HG03103 (cell line): ENCODE results near the gene PNMA6E.

ENCODE experiments used
- ATAC-seq: cut with Tn5 transposase; IDR thresholded peaks from one replicate; pipeline ENCODE4 v1.9.1; 2021; ENCODE audit warnings: low read depth; ENCODE audit not compliant: unreplicated experiment

PNMA6E gene

DNA sequence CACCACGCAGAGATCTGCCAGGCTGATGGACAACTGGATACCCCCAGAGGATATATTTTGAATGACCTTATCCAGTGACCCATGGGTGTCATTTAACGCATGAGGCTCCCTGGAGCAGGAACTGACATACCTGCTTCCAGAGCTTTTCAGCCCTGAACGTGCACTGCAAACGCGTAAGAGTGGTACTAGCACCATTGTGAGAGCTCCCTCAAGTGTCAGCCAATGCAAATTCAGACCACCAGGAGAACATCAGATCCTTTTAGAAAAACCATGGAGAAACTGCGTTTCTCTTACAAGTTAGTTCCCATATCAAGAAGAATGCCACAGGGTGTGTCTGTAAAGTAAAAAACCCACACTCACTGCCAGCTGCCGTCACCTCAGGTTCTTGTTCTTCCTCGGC lies 37.4 kb upstream of the PNMA6E start:
- no peak for ATAC-seq

DNA sequence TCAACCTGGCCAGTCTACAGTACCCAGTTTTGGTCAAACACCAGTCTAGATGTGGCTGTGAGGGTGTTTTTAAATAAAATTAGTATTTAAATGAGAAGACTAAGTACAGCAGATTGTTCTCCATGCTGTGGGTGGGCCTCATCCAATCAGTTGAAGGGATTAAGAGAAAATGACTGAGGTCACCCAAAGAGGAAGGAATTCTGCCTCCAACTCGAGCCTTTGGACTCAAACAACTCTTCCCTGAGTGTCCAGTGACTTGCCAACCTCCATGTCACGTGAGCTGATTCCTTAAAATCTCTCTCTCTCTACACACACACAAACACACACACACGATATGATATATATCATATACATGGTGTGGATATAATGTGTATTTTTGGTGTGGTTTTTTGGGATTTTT lies 34.7 kb upstream of the PNMA6E start:
- no peak for ATAC-seq

DNA sequence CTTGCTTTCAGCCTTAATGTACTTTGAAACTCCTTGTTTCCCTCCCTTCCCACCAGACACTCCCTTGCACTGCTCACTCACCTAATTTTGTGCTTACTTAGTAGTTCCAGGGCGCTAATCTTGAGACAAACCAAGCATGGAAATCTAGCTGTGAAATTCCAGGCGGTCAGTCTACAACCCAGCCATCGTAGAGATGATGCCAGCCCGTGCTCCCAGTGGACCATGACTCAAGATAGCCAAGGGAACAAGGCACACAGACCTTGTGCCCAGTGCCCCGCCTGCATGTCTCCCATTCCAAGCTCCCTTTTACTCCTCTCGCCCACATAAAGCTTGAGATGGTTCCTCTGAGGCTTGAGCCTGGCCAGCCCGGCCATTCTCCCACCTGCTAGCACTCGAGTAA lies 33.7 kb upstream of the PNMA6E start:
- no peak for ATAC-seq

DNA sequence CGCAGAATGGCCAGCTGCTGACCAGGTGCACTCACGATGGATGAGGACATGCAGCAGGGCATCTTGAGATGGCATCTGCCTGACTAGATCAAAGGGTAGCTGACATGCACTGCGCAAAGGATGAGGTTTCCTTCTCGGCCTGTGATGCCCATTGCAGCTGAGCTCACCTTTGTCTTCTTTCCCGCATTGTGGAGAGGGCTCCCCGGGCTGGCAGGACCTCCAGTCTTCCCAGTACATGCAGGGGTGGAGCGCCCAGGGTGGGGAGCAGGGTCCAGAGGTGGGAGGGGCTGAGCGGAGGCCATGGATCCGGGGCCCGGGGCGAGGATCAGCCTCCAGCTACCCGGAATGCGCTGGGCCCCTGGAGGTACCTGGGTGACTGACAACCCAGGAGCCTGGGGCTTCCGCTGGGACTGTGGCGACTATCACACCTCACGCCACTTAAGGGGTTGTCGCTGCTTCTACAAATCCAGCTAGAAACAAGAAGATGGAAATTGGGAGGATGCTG lies 32.7 kb upstream of the PNMA6E start:
- no peak for ATAC-seq

DNA sequence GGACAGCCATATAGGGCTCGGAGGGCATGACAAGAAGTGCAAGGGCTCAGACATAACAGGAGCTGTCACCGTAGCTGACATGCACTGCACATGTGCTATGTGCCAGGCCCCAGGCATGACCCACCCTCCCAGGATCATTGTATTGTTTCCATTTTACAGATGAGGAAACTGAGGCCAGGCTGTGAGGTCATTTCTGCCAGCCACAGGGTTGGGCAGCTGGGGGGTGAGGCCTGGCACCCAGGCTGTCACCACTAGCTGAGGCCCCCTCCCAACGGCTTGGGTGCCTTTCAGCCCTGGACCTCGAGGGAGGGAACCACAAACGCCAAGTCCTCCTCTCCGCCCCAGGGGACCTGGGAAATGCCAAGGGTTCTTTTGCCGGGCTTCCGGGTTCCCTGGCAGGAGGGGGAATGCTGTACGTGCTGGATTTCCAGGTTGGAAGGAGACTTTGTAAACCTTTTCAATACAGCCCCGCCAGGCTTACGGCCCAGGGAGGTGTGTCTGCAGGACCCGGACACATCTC lies 32.1 kb upstream of the PNMA6E start:
- no peak for ATAC-seq

DNA sequence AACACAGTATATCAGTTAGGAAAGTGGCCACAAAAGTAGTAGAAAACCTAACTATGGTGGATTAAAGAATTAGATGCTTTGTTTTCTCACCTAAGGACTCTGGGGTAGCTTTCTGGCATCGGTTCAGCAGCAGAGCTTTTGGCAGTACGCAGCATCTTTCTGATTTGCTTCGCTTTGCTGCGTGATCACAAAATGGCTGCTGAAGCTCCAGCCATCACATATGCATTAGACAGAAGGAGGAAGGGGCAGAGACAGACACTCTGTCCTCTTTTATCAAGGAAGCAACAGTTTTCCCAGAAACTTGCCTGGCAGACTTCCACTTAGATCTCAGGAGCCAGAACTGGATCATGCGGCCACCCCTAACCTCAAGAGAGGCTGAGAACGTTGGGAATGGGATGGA lies 29.6 kb upstream of the PNMA6E start:
- no peak for ATAC-seq

DNA sequence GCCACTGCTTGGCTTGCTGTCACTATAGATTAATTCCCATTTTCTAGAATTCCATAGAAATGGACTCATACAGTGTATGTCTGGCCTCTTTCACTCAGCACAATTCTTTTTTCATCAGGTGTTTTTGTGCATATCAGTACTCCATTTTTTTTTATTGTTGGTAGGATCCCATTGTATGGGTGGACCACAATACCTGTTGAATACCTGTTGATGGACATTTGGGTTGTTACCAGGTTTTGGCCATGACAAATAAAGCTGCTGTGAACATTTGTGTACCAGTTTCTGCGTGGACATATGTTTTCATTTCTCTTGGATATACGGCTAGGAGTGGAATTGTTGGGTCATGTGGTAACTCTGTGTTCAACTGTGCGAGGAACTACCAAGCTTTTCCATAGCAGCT lies 25.1 kb upstream of the PNMA6E start:
- ATAC-seq = no peak

DNA sequence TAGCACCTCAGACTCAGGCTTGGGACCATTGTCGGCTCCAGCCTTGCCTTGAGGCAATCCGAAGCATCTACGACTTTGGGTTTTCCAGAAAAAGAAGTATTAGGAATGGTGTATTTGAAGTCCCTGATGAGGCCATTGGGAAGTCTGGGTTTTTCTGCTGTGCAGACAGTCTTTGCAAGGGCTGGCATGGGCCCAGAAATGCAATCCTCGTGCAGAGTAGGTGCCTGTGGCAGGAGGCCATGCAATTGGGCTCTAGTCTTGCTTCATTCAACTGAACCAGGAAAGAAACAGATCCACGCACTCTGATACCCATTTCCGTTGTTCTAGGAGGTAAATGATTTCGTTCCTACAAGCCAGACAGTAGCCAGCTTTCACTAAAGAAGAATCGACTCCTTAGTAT lies 22.5 kb upstream of the PNMA6E start:
- ATAC-seq = no peak

DNA sequence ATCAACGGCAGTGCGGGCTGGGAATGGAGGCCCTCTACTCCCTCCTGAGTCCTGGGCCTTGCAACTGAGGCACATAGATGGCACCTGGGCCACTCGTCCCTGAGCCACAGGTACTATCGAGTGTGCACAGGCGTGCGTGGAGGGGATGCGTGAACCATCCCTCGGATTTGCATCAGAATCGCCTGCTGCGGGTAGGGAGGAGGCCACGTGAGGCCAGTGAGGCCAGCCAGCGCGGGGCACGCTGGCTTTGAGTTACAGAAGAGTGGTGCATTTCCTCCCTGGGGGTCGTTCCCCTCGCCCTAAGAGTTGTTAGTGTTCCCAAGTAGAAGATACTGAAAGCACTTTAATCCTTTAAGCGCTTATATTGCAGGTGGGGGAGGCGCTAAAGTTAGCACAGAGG lies 20.7 kb upstream of the PNMA6E start:
- no peak for ATAC-seq

DNA sequence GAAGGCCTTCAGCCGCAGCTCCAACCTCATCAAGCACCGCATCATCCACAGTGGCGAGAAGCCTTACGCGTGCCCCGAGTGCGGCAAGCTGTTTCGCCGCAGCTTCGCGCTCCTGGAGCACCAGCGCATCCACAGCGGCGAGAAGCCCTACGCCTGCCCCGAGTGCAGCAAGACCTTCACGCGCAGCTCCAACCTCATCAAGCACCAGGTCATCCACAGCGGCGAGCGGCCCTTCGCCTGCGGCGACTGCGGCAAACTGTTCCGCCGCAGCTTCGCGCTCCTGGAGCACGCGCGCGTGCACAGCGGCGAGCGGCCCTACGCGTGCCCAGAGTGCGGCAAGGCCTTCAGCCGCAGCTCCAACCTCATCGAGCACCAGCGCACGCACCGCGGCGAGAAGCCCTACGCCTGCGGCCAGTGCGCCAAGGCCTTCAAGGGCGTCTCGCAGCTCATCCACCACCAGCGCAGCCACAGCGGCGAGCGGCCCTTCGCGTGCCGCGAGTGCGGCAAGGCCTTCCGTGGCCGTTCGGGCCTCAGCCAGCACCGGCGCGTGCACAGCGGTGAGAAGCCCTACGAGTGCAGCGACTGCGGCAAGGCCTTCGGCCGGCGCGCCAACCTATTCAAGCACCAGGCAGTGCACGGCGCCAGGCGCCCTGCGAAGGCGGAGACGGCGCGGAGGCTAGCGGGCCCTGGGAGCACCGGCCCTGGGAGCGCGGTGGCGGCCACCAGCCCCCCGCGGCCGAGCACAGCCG lies 19.9 kb upstream of the PNMA6E start:
- no peak for ATAC-seq

DNA sequence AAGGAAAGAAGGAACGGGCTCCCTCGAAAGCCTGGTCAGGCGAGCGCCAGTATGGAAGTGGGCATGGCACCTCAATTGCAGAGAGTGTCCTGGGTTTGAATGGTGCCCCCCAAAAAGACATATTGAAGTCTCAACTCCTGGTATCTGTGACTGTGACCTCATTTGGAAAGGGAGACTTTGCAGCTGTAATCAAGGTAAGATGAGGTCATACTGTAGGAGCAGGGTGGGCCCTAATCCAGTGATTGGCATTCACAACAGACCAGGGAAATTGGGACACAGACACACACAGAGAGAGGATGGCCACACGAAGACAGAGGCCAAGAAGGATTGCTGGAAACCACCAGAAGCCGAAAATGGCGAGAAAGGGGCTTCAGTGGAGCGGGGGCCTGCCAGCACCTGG lies 16.5 kb upstream of the PNMA6E start:
- ATAC-seq = no peak

DNA sequence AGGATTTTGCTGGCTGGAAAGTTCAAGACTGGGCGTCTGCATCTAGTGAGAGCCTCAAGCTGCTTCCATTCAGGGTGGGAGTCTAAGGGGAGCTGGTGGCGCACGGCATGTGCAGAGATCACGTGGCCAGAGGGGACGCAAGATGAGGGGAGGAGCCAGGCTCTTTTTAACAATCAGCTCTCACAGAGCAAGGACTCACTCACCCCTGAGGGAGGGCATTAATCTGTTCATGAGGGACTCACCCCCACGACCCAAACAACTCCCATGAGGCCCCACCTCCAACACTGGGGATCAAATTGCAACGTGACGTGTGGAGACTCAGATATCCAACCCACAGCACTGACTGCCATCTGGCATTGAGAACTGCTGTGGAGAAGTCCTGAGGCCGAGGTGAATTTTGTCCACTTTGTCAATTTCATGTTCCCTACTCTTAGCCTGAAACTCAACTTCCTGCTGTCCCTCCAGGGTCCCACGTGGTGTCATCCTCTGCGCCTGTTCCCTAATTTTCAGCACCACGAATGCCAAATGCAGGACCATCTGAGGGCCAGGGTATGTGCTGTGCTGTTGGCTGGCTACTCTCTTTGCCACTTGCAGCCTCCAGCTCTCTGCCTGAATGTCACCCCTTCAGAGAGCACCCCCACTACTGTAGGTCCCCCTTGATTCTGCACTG lies 15.8 kb upstream of the PNMA6E start:
- no peak for ATAC-seq

DNA sequence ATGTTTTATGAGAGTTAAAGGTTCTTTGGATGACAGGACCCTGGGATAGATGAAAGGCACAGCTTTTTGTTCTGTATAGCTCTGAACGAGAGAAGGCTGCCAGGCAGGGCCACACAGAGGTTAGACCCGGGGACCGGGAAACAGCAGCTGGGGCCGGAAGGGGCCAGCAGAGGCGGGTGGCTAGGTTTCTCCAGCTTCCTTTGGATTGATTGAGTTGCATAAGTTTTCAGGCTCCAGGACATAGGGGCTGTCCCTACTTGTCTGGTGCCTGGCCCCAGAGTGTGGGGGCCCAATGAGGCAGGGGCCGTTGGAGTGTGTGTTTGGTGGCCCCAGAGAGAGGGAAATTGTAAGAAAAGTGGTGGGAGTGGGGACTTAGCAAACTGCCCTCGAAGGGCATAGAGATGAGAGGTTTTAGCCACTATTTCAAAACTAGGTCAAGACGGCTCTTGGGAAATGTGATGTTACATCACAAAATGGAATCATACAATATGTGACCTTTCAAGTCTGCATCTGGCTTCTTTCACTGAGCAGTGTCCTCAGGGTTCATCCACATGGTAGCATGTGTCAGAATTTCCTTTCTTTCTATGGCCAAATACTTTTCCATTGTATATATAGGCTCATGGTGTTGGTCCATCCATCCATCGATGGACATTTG lies 13.8 kb upstream of the PNMA6E start:
- no peak for ATAC-seq

DNA sequence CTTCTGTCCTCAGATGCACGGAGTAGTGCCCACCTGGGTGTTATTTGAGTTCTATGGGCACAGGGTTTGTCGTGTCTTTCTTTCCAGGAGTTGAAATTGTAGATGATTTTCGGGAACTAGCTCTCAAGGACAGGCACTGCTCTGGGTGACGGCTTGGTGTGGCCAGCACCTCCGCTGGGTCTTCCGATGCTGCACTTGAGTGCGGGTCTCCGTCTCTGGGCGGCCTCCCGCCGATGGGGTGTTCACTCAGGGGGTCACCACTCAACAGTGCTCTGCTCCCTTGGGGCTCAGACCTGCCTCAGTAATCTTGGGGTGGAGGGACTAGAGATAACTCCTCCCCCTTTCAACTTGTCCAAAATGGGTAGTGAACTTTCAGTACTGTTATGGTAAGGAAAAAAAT lies 12.6 kb upstream of the PNMA6E start:
- ATAC-seq = no peak

DNA sequence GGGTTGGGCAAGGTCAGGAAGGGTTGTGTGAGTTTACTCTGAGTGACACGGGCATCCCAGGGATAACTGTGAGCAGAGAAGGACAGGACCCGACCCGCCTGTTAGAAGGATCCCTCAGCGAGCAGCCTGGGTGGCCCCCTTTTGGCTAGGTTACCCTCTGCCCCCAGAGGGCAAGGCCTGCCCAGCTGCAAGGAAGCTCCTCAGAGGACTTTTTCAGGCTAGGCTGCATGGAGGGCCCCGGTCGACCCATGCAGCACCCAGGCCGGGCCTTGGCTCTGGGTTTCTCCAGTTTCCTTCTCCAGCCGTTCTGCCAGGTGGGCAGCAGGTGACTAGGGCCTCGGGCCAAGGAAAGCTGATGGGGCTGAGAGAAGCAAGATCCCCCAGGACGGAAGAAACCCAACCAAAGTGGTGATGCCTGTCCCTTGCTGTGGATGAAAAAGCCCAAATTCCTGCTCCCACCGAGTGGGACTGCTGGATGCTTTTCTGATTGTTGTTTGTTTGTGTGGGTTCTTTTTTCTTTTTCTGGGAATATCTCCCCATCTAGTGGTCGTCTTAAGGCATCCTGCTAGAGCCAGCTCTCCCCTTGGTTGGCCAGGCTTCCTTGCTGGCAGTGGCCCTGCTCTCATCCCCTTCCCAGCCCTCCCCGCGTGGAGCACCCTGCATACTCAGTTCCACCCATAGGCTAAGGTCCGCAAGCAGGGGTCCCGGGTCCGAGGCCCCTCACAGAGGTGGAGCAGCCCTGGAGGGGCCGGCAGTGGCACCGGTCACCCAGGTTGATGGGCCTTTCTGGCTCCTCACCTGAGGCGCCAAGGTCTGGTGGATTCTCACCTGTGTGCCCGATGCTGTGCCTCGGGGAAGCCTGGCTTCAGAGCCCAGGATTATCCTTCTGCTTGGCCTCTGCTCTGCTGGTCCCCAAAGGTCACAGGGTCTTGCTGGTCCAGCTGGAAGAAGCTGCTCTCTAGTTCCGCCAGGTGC lies 11.9 kb upstream of the PNMA6E start:
- ATAC-seq = no peak

DNA sequence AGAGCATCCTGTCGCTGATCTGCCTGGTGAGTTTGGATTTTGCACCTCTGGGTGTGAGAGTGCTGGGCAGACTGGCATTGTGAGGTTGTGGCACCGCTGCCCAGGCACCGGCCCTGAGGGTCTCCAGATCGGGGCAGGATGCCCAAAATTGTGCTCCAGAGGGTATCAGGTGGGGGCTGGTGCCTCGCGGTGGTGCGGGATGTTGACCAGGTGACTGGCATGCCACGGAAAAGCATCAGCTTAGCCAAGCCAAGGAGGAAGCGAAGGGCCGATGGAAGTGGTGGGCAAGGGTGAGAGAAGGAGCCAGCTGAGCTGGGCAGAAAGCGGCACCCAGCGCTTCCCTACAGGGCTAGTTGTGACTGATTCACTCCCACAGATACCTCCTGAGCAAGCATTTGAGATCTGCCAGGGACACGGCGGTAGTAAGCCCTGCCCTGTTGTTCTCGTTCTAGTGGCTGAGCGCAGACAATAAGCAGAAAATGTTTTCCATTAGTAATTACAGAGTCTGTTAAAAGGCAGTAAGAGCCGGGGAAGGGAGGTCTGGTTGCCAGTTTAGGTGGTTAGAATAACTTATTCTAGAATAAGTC lies 10.9 kb upstream of the PNMA6E start:
- no peak for ATAC-seq

DNA sequence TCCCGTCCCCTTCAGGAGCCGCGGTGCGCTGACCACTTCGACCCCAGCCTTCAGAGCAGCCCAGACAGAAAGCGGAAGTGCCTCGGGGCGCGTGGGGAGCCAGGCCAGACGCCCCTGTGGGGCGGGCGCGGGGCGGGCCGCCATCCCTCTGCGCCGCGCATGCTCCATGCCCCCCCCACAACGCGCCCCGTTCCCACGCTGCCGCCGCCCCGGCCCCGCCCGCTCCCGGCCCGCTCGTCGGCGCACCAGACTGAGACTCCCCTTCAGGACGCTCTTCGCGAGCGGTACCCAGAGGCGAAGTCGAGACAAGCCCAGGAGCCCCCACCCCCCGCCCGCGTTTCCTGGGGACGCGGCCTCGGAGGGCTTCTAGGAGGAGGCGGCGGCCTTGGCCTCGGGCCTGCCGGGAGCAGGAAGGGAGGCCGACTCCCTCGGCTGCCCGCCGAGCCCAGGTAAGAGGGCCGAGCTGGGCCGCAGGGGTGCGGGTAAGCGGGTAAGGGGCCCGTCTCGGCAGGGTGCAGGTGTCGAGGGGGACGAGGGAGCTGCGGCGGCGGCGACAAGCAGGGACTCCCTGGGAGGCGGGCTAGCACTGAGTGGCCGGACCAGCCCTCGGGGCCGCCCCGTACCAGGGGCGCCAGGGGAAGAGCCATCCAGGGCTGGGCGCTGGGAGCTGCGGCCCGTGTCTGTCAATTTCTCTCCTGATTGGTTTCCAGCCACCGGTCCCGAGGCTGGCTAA lies 10.3 kb upstream of the PNMA6E start, which contains the start of gene ZFP92:
Gene ZFP92, plus strand, starts transcription at position 218 of the 733 bp plus-strand sequence. CDS start 6,851 bp downstream, outside the sequence.
- ATAC-seq = peak; percentile 59

DNA sequence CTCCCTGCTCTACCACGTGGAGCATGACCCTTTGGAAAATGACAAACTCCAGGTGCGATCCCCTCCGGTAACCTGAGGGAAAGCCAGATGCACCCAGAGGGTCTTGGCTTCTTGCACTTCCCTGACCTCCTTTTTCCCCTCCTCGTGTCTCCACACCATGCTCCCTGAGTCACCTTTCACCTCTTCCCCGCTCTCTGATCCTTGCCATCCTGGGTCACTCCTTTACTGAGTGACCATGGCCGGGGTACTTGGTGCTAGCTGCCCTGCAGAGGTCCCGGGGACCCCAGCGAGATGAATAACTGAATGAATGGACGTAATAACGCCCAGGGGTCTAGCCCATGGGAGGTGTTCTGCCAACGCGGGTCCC lies 9.7 kb upstream of the PNMA6E start:
- ATAC-seq = no peak

DNA sequence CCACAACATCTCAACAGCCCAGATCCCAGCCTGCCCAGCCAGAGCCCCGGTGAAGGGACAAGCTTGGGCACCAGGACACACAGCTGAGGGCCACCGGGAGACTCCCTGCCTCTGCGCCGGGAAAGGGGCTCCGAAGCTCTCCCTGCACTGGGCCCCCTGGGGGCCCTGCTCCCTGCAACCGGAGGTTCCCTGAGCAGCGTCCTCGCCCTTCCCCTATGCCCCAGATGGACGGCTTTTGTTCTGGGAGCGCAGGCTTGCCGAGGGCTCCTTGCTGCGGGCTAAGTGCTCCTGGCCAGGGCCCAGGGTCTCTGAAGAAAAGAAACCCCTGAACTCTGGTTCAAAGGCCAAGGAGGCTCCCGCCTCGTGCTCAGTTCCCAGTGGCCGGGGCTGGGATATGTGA lies 9.2 kb upstream of the PNMA6E start:
- no peak for ATAC-seq
